DMS 273 treated with DMSO at 0.1 percent for 48 hours (cell line): ENCODE data around the gene GPHN.
"Not testable (repeated sequence)": the region's sequence is repeated elsewhere in the genome, so short reads cannot be mapped to it uniquely, and the experiment has no call there.

ENCODE experiments used
- DNase-seq: peaks from one replicate; lab custom pipeline; 2025; lab: John Stamatoyannopoulos, UW

The GPHN gene

DNA sequence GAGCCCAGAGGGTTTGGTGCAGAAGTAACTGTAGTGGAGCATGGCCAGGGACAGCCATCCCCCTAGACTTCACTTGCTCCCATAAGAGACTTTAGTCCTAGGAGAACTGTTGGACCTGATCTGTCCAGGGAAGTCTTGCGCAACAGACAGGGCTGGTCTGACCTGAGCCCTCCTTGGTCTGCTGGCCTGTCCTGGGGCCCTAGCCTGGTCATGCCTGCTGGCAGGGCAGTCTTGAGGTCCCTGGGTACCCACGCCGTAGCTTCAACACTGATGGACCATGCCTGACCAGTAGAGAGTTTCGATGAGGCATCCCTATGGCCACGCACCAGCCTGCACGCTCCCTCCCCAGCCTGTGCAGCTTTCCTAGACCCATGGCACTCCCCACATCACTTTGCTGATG lies 305.7 kb downstream of the GPHN start:
- DNase-seq = no peak

DNA sequence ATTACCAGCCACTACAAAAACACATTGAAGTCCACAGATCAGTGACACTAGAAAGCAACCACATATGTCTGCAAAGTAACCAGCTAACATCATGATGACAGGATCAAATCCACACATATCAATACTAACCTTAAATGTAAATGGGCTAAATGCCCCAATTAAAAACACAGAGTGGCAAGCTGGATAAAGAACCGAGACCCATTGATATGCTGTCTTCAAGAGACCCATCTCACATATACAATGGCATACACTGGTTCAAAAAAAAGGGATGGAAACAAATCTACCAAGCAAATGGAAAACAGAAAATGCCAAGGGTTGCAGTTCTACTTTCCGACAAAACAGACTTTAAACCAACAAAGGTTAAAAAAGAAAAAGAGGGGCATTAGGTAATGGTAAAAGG lies 307.7 kb downstream of the GPHN start:
- no peak for DNase-seq

DNA sequence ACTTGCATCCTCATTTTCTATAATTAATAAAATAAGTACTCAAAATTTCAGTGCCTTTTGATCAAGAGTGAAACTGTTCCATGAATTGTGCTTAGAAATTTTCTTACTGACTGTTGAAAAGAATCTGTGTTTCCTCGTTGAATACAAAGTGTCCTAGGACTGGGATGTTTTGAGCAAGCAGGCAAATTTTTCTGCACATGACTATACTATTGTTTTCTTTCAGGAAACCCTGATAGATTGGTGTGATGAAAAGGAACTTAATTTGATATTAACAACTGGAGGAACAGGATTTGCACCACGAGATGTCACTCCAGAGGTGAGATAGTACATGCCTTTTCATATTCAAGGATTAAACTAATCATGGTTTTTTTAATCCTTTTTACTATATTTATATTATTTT lies 316.3 kb downstream of the GPHN start:
- DNase-seq = no peak

DNA sequence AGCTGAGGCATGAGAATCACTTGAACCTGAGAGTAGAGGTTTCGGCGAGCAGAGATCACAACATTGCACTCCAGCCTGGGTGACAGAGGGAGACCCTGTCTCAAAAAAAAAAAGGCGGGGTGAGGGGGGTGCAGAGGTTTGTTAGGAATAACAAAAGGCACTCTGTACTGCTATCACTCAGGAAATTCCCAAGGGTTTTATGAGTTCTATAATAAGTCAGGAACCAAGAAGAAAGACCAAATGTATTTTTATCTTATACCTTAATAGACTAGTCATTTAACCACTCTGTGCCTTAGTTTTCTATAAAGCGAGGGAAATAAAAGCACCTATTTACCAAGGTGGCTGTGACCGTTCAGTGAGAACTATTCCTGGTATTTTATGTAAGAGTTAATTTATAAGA lies 319.2 kb downstream of the GPHN start:
- DNase-seq = no peak

DNA sequence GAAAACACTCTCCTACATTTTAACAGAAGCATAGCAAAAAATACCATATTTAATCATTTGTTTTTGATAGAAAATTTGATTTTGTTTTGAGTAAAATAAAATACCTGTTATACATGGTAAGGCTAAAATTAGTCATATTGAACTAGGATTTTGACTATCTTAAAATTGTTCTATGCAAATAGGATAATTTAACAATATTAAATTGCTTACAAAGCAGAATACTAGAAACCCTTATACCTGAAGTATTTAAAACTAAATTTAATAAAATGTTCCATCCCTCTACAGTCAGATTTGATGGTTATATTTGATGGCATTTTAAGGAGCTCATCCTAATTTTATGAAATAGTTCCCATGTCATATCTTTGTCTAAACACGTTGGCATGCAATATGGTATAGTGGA lies 323.2 kb downstream of the GPHN start:
- no peak for DNase-seq

DNA sequence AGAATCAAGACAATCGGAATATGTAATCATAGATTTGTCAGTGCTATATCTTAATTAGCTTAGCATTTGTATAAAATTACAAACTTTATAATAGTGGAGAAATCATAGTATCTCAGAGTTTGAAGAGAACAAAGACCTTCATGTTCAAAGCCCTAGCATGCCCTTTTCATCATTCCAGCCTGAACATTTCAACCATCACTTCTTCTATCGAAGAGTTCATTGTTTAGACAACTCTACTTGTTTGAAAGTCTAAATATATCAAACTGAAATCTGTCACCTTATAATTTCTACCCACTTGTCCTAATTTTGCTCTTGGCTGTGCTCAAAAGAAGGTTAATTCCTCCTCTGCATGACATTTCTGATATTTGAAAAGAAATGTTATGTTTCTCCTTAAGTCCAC lies 325.9 kb downstream of the GPHN start:
- no peak for DNase-seq

DNA sequence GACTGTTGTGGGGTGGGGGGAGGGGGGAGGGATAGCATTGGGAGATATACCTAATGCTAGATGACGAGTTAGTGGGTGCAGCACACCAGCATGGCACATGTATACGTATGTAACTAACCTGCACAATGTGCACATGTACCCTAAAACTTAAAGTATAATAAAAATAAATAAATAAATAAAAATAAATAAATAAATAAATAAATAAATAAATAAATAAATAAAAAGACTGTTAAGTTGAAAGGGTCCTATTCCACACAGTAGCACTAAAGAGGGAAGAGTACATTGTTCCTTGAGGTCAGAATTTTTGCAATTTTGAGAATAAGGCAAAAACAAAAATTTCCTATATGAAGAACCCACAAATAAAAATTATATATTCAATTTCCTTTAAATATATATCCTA lies 329.5 kb downstream of the GPHN start:
- not testable (repeated sequence) for DNase-seq

DNA sequence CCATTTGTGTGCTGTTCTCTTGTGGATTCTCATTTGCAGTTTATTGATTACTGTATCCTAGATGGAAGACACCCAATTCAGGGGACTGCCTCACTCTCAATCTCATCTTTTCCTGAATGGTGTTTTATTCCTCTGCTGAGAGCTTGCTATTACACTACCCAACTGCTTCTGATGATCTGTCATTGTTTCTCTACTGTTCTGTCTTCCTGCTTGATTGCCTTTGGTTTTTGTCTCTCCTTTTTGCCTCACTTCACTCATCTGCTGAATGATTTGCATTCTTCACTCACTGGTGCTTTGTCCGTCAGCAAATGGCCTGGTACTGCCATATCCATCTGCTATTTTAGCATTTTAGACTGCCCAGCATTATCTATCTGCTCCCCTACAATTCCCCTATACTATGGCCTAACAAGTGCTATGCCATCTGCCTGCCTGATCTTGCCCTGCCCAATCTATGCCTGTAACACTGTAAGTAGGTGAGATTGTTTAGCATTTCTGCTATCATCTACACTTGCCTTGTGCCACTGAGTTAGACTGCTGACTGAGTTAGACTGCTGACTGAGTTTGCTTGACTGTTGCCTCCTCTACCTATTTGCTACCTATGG lies 335.1 kb downstream of the GPHN start:
- no peak for DNase-seq

DNA sequence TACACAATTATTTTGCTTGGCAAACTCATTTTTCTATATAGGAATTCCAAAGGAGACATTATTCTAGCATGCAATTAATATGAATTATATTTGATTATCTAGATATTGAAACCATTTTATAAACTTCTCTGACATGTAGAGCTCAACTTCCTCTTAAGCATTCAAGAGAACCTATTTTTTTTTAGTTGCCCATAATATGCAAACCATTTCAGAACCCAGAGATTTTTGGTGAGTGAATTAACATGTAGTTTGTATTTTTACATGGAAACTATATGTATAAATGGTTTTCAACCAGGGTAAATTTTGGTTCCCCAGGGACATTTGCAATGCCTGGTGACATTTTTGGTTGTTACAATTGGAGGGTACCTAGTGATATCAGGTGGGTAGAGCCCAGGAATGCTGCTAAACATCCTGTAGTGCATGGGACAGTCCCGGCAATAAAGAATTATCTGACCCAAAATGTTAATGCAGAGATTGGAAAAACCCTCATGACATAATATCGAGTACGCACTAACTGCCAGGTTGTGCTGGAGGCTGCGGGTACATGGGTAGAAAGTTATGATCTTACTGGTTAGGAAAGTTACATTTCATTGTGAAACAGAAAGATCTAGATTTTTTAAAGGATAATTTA lies 342.4 kb downstream of the GPHN start:
- DNase-seq = no peak

DNA sequence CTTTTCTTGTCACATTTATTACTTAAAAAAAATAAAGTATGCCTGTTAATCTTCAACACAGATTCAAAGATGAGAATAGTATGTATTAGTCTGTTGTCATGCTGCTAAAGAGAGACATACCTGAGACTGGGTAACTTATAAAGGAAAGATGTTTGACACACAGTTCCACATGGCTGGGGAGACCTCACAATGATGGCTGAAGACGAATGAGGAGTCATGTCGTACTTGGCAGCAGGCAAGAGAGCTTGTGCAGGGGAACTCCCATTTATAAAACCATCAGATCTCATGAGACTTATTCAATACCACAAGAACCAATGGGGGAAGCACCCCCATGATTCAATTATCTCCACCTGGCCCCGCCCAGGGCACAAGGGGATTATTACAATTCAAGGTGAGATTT lies 345.4 kb downstream of the GPHN start:
- no peak for DNase-seq

DNA sequence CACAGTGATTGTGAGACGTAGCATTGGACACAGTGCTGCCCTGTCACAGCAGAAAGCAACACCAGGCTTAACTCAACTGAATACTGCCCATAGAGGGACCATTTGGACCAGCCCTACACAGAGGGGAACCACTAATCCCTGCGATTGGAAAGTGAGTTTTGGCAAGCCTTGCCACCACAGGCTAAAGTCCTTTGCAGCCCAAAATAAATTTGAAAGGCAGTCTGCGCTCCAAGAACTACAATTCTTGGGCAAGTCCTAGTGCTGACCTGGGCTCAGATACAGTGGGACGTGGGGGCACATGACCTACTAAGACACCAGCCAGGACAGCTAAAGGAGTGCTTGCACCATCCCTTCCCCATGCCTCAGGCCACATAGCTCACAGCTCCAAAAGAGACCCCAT lies 349.9 kb downstream of the GPHN start:
- no peak for DNase-seq

DNA sequence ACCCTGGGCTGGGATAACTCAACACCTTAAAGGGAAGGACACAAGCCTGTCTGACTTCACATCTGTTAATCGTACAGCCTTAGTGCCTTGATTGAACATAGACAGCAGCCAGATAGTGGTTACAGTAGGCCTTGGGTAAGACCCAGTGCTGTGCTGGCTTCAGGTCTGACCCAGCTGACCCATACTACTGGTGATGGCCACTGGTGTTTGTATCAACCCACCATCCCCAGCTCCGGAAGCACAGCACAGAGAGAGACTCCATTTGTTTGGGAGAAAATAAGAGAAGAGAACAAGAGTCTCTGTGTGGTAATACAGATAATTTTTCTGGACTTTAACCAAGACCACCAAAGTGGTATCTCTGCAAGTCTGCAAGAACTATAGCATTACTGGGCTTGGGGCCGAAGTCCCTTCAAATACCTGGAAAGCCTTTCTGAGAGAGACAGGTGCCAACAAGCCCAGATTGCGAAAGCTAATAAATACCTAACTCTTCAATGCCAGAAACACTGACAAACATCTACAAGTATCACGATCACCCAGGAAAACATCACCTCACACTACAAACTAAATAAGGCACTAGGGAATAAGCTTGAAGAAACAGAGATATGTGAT lies 351.2 kb downstream of the GPHN start:
- no peak for DNase-seq

DNA sequence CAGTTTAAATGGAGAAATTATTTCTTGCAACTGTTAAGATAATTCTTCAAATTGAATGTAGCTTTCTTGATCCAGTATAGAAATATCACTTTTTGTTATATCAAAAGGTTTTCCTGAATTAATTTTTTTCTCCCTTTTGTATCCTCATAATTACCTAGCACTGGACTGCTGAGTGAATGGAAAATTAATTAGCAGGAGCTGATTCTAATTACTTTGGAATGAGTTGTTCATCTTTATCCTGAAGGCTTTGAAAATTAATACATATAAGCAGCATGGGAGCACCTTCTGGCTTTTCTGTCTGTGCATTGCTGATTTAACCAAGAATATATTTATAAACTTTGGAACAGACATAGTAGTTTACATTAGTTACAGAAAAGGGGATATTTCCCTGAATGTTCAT lies 373.6 kb downstream of the GPHN start:
- DNase-seq = no peak

DNA sequence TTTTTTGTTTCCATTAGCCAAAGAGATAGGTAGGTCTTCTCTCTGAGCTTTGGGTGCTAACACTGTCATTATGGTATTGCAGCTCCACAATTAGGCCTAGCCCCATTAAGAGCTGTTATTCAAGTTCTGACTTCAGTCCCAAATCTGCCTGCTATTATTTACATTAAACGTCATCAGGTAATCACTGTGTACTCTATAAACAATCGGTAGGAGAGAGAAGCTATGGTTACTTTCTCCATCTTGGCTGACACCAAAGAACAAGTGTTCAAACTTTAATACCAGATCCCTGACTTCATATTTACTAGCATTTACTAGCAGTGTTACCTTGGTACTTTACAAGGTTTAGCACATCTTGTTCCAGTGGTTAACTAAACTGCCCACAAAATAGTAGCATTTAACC lies 376.2 kb downstream of the GPHN start:
- no peak for DNase-seq

DNA sequence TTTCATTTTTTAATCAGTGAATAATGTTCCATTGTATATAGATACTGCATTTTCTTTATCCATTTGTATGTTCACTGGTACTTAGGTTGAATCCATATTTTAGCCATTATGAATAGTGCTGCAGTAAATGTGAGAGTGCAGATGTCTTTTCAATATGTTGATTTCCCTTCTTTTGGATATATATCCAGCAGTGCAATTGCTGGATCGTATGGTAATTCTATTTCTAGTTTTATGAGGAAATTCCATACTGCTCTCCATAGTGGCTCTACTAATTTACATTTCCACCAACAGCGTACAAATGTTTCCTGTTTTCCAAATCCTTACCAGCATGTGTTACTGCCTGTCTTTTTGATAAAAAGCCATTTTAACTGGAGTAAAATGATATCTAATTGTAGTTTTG lies 392.8 kb downstream of the GPHN start:
- no peak for DNase-seq

DNA sequence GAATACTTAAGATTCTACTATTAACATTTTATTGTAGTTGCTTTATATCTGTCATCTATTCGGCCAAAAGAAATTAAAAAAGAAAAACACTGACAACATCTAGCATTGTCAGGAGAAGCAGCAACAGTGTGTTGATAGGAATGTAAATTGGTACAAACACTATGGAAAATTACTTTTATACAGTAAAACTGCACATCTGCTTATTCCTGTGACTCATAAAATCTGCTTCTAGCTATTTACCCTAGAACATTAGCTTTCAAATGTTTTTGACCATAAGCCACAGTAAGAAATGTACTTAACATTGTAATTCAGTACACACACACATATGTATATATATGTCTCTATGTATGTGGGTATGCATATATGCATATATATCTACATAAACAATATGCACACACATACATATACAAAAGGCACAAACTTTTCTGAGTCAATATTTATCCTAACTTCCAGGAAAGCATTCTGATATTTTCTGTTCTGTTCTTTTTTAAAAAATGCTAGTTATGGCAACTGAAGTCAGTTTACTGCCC lies 402.4 kb downstream of the GPHN start:
- DNase-seq = no peak

DNA sequence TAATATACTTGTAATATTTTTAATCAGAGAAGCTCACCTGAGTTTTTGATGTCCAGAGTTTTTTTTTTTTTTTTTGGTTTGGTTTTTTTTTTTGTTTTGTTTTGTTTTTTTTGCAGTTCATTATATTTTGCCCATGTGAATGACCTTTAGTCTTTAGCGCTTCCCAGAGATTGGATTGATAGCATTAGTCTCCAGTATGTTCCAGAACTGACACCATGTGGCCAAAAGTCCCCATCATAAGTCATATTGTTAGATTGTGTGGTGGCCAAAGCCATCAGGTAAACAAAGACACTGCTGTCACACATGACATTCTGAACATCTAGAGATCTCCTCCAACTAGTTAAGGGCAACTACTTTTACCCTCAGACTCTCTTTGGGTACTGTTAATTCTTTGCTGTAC lies 408.5 kb downstream of the GPHN start:
- no peak for DNase-seq

DNA sequence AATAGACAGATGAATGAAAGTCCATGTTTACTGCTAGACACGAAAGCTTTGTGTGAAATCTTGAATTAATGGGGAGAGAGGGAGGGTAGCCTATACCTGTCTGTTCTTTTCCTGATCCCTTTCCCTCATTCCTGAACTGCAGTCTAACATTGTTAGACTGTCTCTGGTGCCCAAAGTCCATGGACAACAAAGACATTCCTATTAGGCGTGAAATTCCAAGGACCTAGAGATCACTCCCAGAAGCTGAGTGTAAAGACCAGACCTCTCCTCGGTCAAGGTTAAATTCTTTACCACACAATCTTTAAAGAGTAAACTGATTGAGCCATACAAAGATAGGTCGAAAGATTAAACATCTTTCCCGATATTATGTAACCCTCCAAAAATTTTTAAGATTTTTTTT lies 410.6 kb downstream of the GPHN start:
- DNase-seq = no peak

DNA sequence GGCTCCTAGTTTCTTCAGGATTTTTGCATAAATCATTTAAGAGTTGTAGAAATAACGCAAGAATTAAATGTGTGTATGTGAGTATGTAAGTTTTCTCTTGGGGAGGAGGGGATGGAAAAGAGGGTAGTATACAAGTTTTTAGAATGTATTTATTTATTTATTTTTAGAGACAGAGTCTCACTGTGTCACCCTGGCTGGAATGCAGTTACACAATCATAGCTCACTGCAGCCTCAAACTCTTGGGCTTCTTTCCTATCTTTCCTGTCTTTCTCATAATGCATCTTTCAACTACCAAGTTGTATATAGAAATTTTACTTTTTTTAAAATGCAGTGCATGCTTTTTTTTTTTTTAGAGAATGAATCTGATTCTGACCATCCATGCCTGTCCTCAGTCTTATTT lies 412.2 kb downstream of the GPHN start:
- DNase-seq = no peak

DNA sequence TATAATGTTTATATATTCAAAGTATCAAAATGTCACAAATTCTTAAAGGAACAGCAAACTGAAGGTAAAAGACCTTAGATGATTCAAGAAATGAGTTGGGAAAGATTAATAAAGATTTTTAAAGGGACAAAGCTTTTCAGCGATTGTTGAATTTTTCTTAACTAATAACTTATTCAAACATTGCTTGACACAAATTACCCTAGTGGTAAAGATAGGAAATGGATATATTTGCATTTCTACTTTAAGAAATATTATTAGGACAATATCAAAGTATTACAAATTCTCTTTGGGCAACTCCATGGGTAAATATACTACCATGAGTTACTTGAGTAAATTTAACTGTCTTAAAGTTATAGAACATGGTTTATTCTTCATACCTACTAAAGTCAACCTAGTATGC lies 415.3 kb downstream of the GPHN start:
- no peak for DNase-seq

DNA sequence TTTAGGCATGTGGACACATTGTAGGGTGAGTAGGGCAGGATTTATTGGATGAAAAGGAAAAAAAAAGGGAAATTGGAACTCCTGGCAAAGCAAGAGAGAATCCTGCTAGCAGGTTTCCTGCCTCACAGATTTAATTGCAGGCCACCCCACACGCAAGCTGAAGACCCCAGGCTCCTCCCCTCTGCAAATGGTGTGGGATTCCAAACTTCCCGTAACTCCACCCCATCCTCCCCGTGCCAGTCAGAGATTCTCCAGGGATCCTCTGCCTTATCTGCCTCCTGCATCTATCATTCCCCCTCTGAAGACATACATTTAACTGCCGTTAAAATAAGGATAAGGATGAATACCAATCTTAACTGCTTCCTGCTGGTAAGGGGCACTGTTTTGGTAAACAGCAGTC lies 431.5 kb downstream of the GPHN start:
- no peak for DNase-seq

DNA sequence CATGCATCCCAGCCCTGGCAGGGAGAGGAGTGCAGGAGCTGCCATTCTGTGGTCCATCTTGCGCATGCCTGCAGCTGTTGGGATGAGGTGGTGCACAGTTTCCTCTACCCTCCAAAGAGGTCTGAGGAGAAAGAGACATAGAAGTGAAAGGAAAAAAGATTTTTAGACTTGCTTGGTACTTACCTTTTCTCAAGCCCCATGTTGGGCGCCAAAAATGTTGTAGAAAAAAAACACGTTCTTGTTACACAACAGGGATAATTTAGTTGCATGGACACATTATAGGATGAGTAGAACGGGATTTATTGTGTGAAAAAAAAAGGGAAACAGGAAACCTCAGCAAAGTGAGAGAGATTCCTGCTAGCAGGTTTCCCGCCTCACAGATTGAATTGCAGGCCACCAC lies 436.9 kb downstream of the GPHN start:
- DNase-seq = no peak

DNA sequence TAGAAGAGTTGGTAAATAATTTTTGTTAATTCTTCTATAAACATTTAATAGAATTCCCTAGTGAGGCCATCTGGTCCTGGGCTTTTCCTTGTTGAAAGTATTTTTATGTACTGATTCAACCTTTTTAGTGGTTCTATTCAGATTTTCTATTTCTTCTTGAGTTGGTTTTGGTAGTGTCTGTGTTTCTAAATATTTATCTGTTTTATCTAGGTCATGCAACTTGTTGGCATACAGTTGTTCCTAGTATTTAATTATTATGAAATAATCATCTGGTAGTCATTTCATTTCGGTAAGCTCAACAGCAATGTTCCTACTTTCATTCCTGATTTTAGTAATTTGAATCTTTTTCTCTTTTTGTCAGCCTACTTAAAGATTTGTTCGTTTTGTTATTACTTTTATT lies 447.2 kb downstream of the GPHN start:
- DNase-seq = no peak
